GM21526 (cell line): ENCODE measurements around the gene GLDN.
"Not testable (repeated sequence)": the region's sequence is repeated elsewhere in the genome, so short reads cannot be mapped to it uniquely, and the experiment has no call there.

Experiments
- ATAC-seq: cut with Tn5 transposase; IDR thresholded peaks from one replicate; pipeline ENCODE4 v1.9.1; 2021; ENCODE audit warnings: moderate library complexity; ENCODE audit not compliant: unreplicated experiment, low FRiP score

The GLDN gene

GRCh38 chr15:51382787-51383186 lies 41.3 kb downstream of the GLDN start:
- no peak for ATAC-seq

- ATAC-seq, result no peak
Measured at GRCh38 chr15:51386029-51386428, 44.6 kb downstream of the GLDN start.

- no peak for ATAC-seq
Measured at GRCh38 chr15:51386486-51386885, 45.0 kb downstream of the GLDN start.

GRCh38 chr15:51386960-51387698 lies 45.7 kb downstream of the GLDN start:
- ATAC-seq, result no peak

- no peak for ATAC-seq
Measured at GRCh38 chr15:51387699-51388041, 46.2 kb downstream of the GLDN start.

GRCh38 chr15:51388726-51389125 lies 47.3 kb downstream of the GLDN start:
- no peak for ATAC-seq

GRCh38 chr15:51390241-51390965 lies 48.9 kb downstream of the GLDN start:
- ATAC-seq, result no peak

GRCh38 chr15:51390966-51391422 lies 49.5 kb downstream of the GLDN start:
- ATAC-seq, result no peak

GRCh38 chr15:51396921-51397320 lies 55.5 kb downstream of the GLDN start:
- ATAC-seq, result no peak

- no peak for ATAC-seq
Measured at GRCh38 chr15:51398626-51399025, 57.2 kb downstream of the GLDN start.

- no peak for ATAC-seq
Measured at GRCh38 chr15:51401051-51401780, 59.8 kb downstream of the GLDN start.

GRCh38 chr15:51401872-51402517 lies 60.5 kb downstream of the GLDN start:
- ATAC-seq, result no peak

- ATAC-seq, result no peak
Measured at GRCh38 chr15:51403072-51403878, 61.8 kb downstream of the GLDN start.

GRCh38 chr15:51403946-51404695 lies 62.7 kb downstream of the GLDN start:
- no peak for ATAC-seq

- no peak for ATAC-seq
Measured at GRCh38 chr15:51405693-51406523, 64.5 kb downstream of the GLDN start.

GRCh38 chr15:51414256-51414860 lies 72.9 kb downstream of the GLDN start:
- no peak for ATAC-seq

- ATAC-seq, result no peak
Measured at GRCh38 chr15:51416129-51416528, 74.7 kb downstream of the GLDN start.

- ATAC-seq, result not testable (repeated sequence)
Measured at GRCh38 chr15:51423040-51423439, 81.6 kb downstream of the GLDN start.
